ENCODE measurements around the gene PACRG.

PACRG gene

GRCh38 chr6:162778603-162779002 is 50.8 kb downstream of the PACRG start:
- no peak for DNase-seq (ENCODE audit: low read depth)

- DNase-seq (ENCODE audit: low read depth): no peak
Observed at GRCh38 chr6:162785632-162786242, 58.0 kb downstream of the PACRG start.

- DNase-seq (ENCODE audit: low read depth): no peak
Observed at GRCh38 chr6:162798546-162799266, 70.9 kb downstream of the PACRG start.

- no peak for DNase-seq (ENCODE audit: low read depth)
Observed at GRCh38 chr6:162814426-162814973, 86.7 kb downstream of the PACRG start.

GRCh38 chr6:162817196-162817595 is 89.4 kb downstream of the PACRG start:
- no peak for DNase-seq (ENCODE audit: low read depth)

- DNase-seq (ENCODE audit: low read depth): no peak
Observed at GRCh38 chr6:162819284-162819683, 91.5 kb downstream of the PACRG start.

- no peak for DNase-seq (ENCODE audit: low read depth)
Observed at GRCh38 chr6:162821102-162821501, 93.3 kb downstream of the PACRG start.

- no peak for DNase-seq (ENCODE audit: low read depth)
Observed at GRCh38 chr6:162825597-162825996, 97.8 kb downstream of the PACRG start.

GRCh38 chr6:162829013-162829742 is 101.4 kb downstream of the PACRG start:
- no peak for DNase-seq (ENCODE audit: low read depth)

- no peak for DNase-seq (ENCODE audit: low read depth)
Observed at GRCh38 chr6:162833776-162834175, 106.0 kb downstream of the PACRG start.

GRCh38 chr6:162845972-162846371 is 118.2 kb downstream of the PACRG start:
- no peak for DNase-seq (ENCODE audit: low read depth)

GRCh38 chr6:162846723-162847122 is 118.9 kb downstream of the PACRG start:
- DNase-seq (ENCODE audit: low read depth): no peak

- DNase-seq (ENCODE audit: low read depth): no peak
Observed at GRCh38 chr6:162849269-162849668, 121.5 kb downstream of the PACRG start.

- DNase-seq (ENCODE audit: low read depth): no peak
Observed at GRCh38 chr6:162852192-162852591, 124.4 kb downstream of the PACRG start.

GRCh38 chr6:162852840-162853577 is 125.2 kb downstream of the PACRG start:
- no peak for DNase-seq (ENCODE audit: low read depth)

GRCh38 chr6:162854228-162854627 is 126.5 kb downstream of the PACRG start:
- no peak for DNase-seq (ENCODE audit: low read depth)

GRCh38 chr6:162854734-162855191 is 127.0 kb downstream of the PACRG start:
- DNase-seq (ENCODE audit: low read depth): no peak

- no peak for DNase-seq (ENCODE audit: low read depth)
Observed at GRCh38 chr6:162856885-162857284, 129.1 kb downstream of the PACRG start.

GRCh38 chr6:162857326-162857725 is 129.6 kb downstream of the PACRG start:
- no peak for DNase-seq (ENCODE audit: low read depth)

GRCh38 chr6:162862462-162862861 is 134.7 kb downstream of the PACRG start:
- no peak for DNase-seq (ENCODE audit: low read depth)

GRCh38 chr6:162862941-162863340 is 135.2 kb downstream of the PACRG start:
- DNase-seq (ENCODE audit: low read depth): no peak

- no peak for DNase-seq (ENCODE audit: low read depth)
Observed at GRCh38 chr6:162863821-162864220, 136.0 kb downstream of the PACRG start.

Data from HS-27A (cell line).